ENCODE measurements around the gene PLOD3. TPM values are rescaled to one million over a fixed set of nuclear protein-coding genes. Genes with fewer than 3 reads are reported as not detected.

The PLOD3 gene
- total RNA-seq, 2 experiments from 2014 or later: 19.5 to 22.7 TPM

GRCh38 chr7:101186194-101186593 is 31.2 kb downstream of the PLOD3 start:
- Mint-ChIP-seq H3K27ac (no peak overlapping the region), H3K9me3 (no peaks in the 10 kb centered on the region), H3K4me3 (no peak overlapping the region), H3K27me3 (peaks cover 30% of the 10 kb centered on the region), H3K4me1 (peaks cover 2% of the 10 kb centered on the region), H3K36me3 (no peaks in the 10 kb centered on the region)
- DNase-seq: no peak

- DNase-seq: no peak
- H3K27me3 Mint-ChIP-seq: peaks cover 39% of the 10 kb centered on the region
- H3K4me1 Mint-ChIP-seq: peaks cover 2% of the 10 kb centered on the region
- H3K4me3 Mint-ChIP-seq: no peak overlapping the region
- H3K27ac Mint-ChIP-seq: no peak overlapping the region
- H3K9me3 Mint-ChIP-seq: no peaks in the 10 kb centered on the region
- no peaks in the 10 kb centered on the region for H3K36me3 Mint-ChIP-seq
Observed at GRCh38 chr7:101185258-101185839, 32.0 kb downstream of the PLOD3 start.

GRCh38 chr7:101180130-101180755 is 37.1 kb downstream of the PLOD3 start, which contains the start of gene NAT16:
Gene NAT16, minus strand, starts transcription at chr7:101180293. Its CDS starts 5,486 bp downstream, at chr7:101174807.
- H3K4me3 Mint-ChIP-seq: peak within 1 kb of the TSS; percentile 14
- H3K27ac Mint-ChIP-seq: no peak within 1 kb of the TSS

GRCh38 chr7:101179713-101180112 is 37.7 kb downstream of the PLOD3 start:
- Mint-ChIP-seq H3K27me3 (peaks cover 81% of the 10 kb centered on the region), H3K4me3 (no peak overlapping the region), H3K36me3 (no peaks in the 10 kb centered on the region), H3K4me1 (peaks cover 6% of the 10 kb centered on the region), H3K9me3 (no peaks in the 10 kb centered on the region), H3K27ac (no peak overlapping the region)
- DNase-seq: no peak

More at GRCh38 chr7:101180130-101180755, 37.1 kb downstream of the PLOD3 start, which contains the start of gene NAT16:
- Mint-ChIP-seq H3K4me1 (peaks cover 6% of the 10 kb centered on the region), H3K27me3 (peaks cover 81% of the 10 kb centered on the region), H3K9me3 (no peaks in the 10 kb centered on the region), H3K36me3 (no peaks in the 10 kb centered on the region)
- DNase-seq: no peak

- Mint-ChIP-seq H3K9me3 (no peaks in the 10 kb centered on the region), H3K27ac (no peak overlapping the region), H3K4me1 (peaks cover 10% of the 10 kb centered on the region), H3K4me3 (no peak overlapping the region), H3K27me3 (peaks cover 83% of the 10 kb centered on the region), H3K36me3 (no peaks in the 10 kb centered on the region)
- DNase-seq: no peak
Observed at GRCh38 chr7:101179117-101179516, 38.3 kb downstream of the PLOD3 start.

- H3K4me1 Mint-ChIP-seq: peaks cover 18% of the 10 kb centered on the region
- no peaks in the 10 kb centered on the region for H3K9me3 Mint-ChIP-seq
- H3K36me3 Mint-ChIP-seq: no peaks in the 10 kb centered on the region
- peaks cover 95% of the 10 kb centered on the region for H3K27me3 Mint-ChIP-seq
- no peak for DNase-seq
- H3K4me3 Mint-ChIP-seq: no peak overlapping the region
- no peak overlapping the region for H3K27ac Mint-ChIP-seq
Observed at GRCh38 chr7:101177644-101178043, 39.7 kb downstream of the PLOD3 start.

GRCh38 chr7:101175664-101176063 is 41.7 kb downstream of the PLOD3 start:
- no peak for DNase-seq
- Mint-ChIP-seq H3K4me3 (no peak overlapping the region), H3K4me1 (peaks cover 28% of the 10 kb centered on the region), H3K27ac (no peak overlapping the region), H3K36me3 (no peaks in the 10 kb centered on the region), H3K9me3 (no peaks in the 10 kb centered on the region), H3K27me3 (peaks cover 95% of the 10 kb centered on the region)

- Mint-ChIP-seq H3K4me1 (peaks cover 36% of the 10 kb centered on the region), H3K36me3 (no peaks in the 10 kb centered on the region), H3K27ac (no peak overlapping the region), H3K27me3 (peaks cover 96% of the 10 kb centered on the region), H3K9me3 (no peaks in the 10 kb centered on the region), H3K4me3 (peak overlapping the region; percentile 36)
- DNase-seq: no peak
Observed at GRCh38 chr7:101174322-101174854, 43.0 kb downstream of the PLOD3 start.

GRCh38 chr7:101173752-101174244 is 43.6 kb downstream of the PLOD3 start:
- Mint-ChIP-seq H3K4me3 (peak overlapping the region; percentile 36), H3K27ac (no peak overlapping the region), H3K27me3 (peaks cover 96% of the 10 kb centered on the region), H3K9me3 (no peaks in the 10 kb centered on the region), H3K4me1 (peaks cover 37% of the 10 kb centered on the region), H3K36me3 (no peaks in the 10 kb centered on the region)
- peak; percentile 71 for DNase-seq

GRCh38 chr7:101172854-101173751 is 44.3 kb downstream of the PLOD3 start:
- no peaks in the 10 kb centered on the region for H3K9me3 Mint-ChIP-seq
- no peak overlapping the region for H3K4me3 Mint-ChIP-seq

GRCh38 chr7:101172005-101172853 is 45.2 kb downstream of the PLOD3 start:
- peaks cover 47% of the 10 kb centered on the region for H3K4me1 Mint-ChIP-seq
- no peak overlapping the region for H3K4me3 Mint-ChIP-seq
- H3K27ac Mint-ChIP-seq: no peak overlapping the region
- no peak for DNase-seq
- H3K27me3 Mint-ChIP-seq: peaks cover 95% of the 10 kb centered on the region
- no peaks in the 10 kb centered on the region for H3K9me3 Mint-ChIP-seq
- no peaks in the 10 kb centered on the region for H3K36me3 Mint-ChIP-seq

More at GRCh38 chr7:101172854-101173751, 44.3 kb downstream of the PLOD3 start:
- Mint-ChIP-seq H3K27ac (no peak overlapping the region), H3K36me3 (no peaks in the 10 kb centered on the region), H3K27me3 (peaks cover 95% of the 10 kb centered on the region), H3K4me1 (peaks cover 41% of the 10 kb centered on the region)
- no peak for DNase-seq

- H3K27ac Mint-ChIP-seq: no peak overlapping the region
- no peaks in the 10 kb centered on the region for H3K36me3 Mint-ChIP-seq
- H3K27me3 Mint-ChIP-seq: peaks cover 95% of the 10 kb centered on the region
- no peaks in the 10 kb centered on the region for H3K9me3 Mint-ChIP-seq
- peaks cover 54% of the 10 kb centered on the region for H3K4me1 Mint-ChIP-seq
- no peak for DNase-seq
- peak overlapping the region; percentile 11 for H3K4me3 Mint-ChIP-seq
Observed at GRCh38 chr7:101171442-101171837, 45.9 kb downstream of the PLOD3 start.

GRCh38 chr7:101170617-101171441 is 46.6 kb downstream of the PLOD3 start:
- H3K27ac Mint-ChIP-seq: no peak overlapping the region
- no peak for DNase-seq
- H3K4me1 Mint-ChIP-seq: peaks cover 59% of the 10 kb centered on the region
- no peaks in the 10 kb centered on the region for H3K36me3 Mint-ChIP-seq
- no peaks in the 10 kb centered on the region for H3K9me3 Mint-ChIP-seq
- H3K4me3 Mint-ChIP-seq: no peak overlapping the region
- H3K27me3 Mint-ChIP-seq: peaks cover 95% of the 10 kb centered on the region
